Cardiac fibroblast (primary cell): ENCODE measurements around the gene CMC4.
A peak's percentile ranks its signal among the peaks of the same experiment; 100 is the strongest.

Experiments
- DNase-seq, 2 donors: peaks; one replicate each; pipeline versions ENCODE4 v3.0.0 to v3.0.0-alpha.2; 2010; ENCODE audit warnings: low read depth in 2 of 2
- H3K4me3 ChIP-seq, 2 donors: replicated peaks in 1 of 2; 1 replicate in 1 of 2; 2 replicates in 1 of 2; pipeline ENCODE4 v1.5.1; 2011; ENCODE audit warnings: low read depth in 2 of 2, low read length in 2 of 2, mild to moderate bottlenecking in 2 of 2, moderate library complexity in 1 of 2
- CTCF ChIP-seq: IDR thresholded peaks from one replicate; pipeline ENCODE4 v1.5.1; 2011; ENCODE audit warnings: low read depth, mild to moderate bottlenecking, low read length, inconsistent platforms

CMC4 gene

GRCh38 chrX:155094468-155095061, 23.6 kb upstream of the CMC4 start:
- peak; percentile 47 for TF ChIP-seq CTCF
- DNase-seq: peak; percentile 36 to 39
- H3K4me3 ChIP-seq: no peak overlapping the region

- no peak overlapping the region for H3K4me3 ChIP-seq
- DNase-seq: no peak
- no peak for TF ChIP-seq CTCF
These were observed 16.2 kb upstream of the CMC4 start for GRCh38 chrX:155086961-155087735.

- DNase-seq: peak; percentile 40 to 55
- H3K4me3 ChIP-seq: no peak overlapping the region
- peak; percentile 60 for TF ChIP-seq CTCF
These were observed 15.4 kb upstream of the CMC4 start for GRCh38 chrX:155086202-155086840.

GRCh38 chrX:155071694-155072280, 851 bp upstream of the CMC4 start:
- TF ChIP-seq CTCF: no peak

GRCh38 chrX:155070663-155070974, 317 bp downstream of the CMC4 start:
- peak overlapping the region; percentile 58 to 59 for H3K4me3 ChIP-seq
- TF ChIP-seq CTCF: no peak
- no peak for DNase-seq

More at GRCh38 chrX:155071694-155072280, 851 bp upstream of the CMC4 start:
- H3K4me3 ChIP-seq: peak overlapping the region; percentile 66 to 72
- no peak for DNase-seq

GRCh38 chrX:155070038-155070437, 898 bp downstream of the CMC4 start:
- H3K4me3 ChIP-seq: peak overlapping the region; percentile 58 to 59
- DNase-seq: no peak
- TF ChIP-seq CTCF: no peak
